ENCODE results near the gene BTBD17.

BTBD17 gene

GRCh38 chr17:74362069-74362405 lies 369 bp upstream of the BTBD17 start:
- FAIRE-seq, result no peak
- no peak for DNase-seq (ENCODE audit: insufficient read length, low spot score)

- FAIRE-seq, result no peak
- no peak for DNase-seq (ENCODE audit: insufficient read length, low spot score)
Observed at GRCh38 chr17:74360899-74361229, 804 bp downstream of the BTBD17 start.

- no peak for DNase-seq (ENCODE audit: insufficient read length, low spot score)
- FAIRE-seq, result no peak
Observed at GRCh38 chr17:74359916-74360315, 1.8 kb downstream of the BTBD17 start.

- DNase-seq (ENCODE audit: insufficient read length, low spot score) (no peak), FAIRE-seq (no peak)
Observed at GRCh38 chr17:74358697-74359096, 3.0 kb downstream of the BTBD17 start.

- DNase-seq (ENCODE audit: insufficient read length, low spot score), result no peak
Observed at GRCh38 chr17:74357466-74357809, 4.2 kb downstream of the BTBD17 start.

GRCh38 chr17:74356646-74357465 lies 4.8 kb downstream of the BTBD17 start:
- DNase-seq (ENCODE audit: insufficient read length, low spot score) (no peak), FAIRE-seq (no peak)

More at GRCh38 chr17:74357466-74357809, 4.2 kb downstream of the BTBD17 start:
- no peak for FAIRE-seq

GRCh38 chr17:74355065-74355464 lies 6.6 kb downstream of the BTBD17 start:
- no peak for DNase-seq (ENCODE audit: insufficient read length, low spot score)
- no peak for FAIRE-seq

GRCh38 chr17:74354561-74354960 lies 7.1 kb downstream of the BTBD17 start:
- DNase-seq (ENCODE audit: insufficient read length, low spot score) (no peak), FAIRE-seq (no peak)

GRCh38 chr17:74354123-74354522 lies 7.5 kb downstream of the BTBD17 start:
- no peak for DNase-seq (ENCODE audit: insufficient read length, low spot score)

GRCh38 chr17:74353446-74354060 lies 8.1 kb downstream of the BTBD17 start:
- no peak for DNase-seq (ENCODE audit: insufficient read length, low spot score)
- FAIRE-seq, result no peak

More at GRCh38 chr17:74354123-74354522, 7.5 kb downstream of the BTBD17 start:
- FAIRE-seq, result no peak

- FAIRE-seq, result no peak
Observed at GRCh38 chr17:74351552-74352210, 10.0 kb downstream of the BTBD17 start.

GRCh38 chr17:74350486-74350885 lies 11.2 kb downstream of the BTBD17 start:
- FAIRE-seq, result no peak
- no peak for DNase-seq (ENCODE audit: insufficient read length, low spot score)

More at GRCh38 chr17:74351552-74352210, 10.0 kb downstream of the BTBD17 start:
- DNase-seq (ENCODE audit: insufficient read length, low spot score), result no peak

- no peak for FAIRE-seq
Observed at GRCh38 chr17:74349120-74349519, 12.5 kb downstream of the BTBD17 start.

GRCh38 chr17:74347646-74348045 lies 14.0 kb downstream of the BTBD17 start:
- FAIRE-seq (no peak), DNase-seq (ENCODE audit: insufficient read length, low spot score) (no peak)

More at GRCh38 chr17:74349120-74349519, 12.5 kb downstream of the BTBD17 start:
- DNase-seq (ENCODE audit: insufficient read length, low spot score), result no peak

- FAIRE-seq, result no peak
- DNase-seq (ENCODE audit: insufficient read length, low spot score), result no peak
Observed at GRCh38 chr17:74345433-74346241, 16.0 kb downstream of the BTBD17 start.

- FAIRE-seq (no peak), DNase-seq (ENCODE audit: insufficient read length, low spot score) (no peak)
Observed at GRCh38 chr17:74344658-74345057, 17.0 kb downstream of the BTBD17 start.

- DNase-seq (ENCODE audit: insufficient read length, low spot score) (no peak), FAIRE-seq (no peak)
Observed at GRCh38 chr17:74343526-74344284, 18.0 kb downstream of the BTBD17 start.

- FAIRE-seq, result no peak
- DNase-seq (ENCODE audit: insufficient read length, low spot score), result no peak
Observed at GRCh38 chr17:74343121-74343520, 18.5 kb downstream of the BTBD17 start.

- FAIRE-seq (no peak), DNase-seq (ENCODE audit: insufficient read length, low spot score) (no peak)
Observed at GRCh38 chr17:74342224-74342623, 19.4 kb downstream of the BTBD17 start.

GRCh38 chr17:74340470-74341023 lies 21.1 kb downstream of the BTBD17 start:
- no peak for DNase-seq (ENCODE audit: insufficient read length, low spot score)
- no peak for FAIRE-seq
